Activated CD8-positive, alpha-beta memory T cell treated with anti-CD3 and anti-CD28 coated beads, Interleukin-2, amount 50 U/mL, for 1 hour (primary cell): Measurements from ENCODE around the gene DDI2.

Source experiments
- DNase-seq: peaks from one replicate; pipeline ENCODE4 v3.0.0-alpha.2; 2020; ENCODE audit errors: extremely low read depth

Gene DDI2

GRCh38 chr1:15605398-15606383, 11.6 kb upstream of the DDI2 start:
- no peak for DNase-seq

- DNase-seq = no peak
Measured at GRCh38 chr1:15609631-15610030, 7.6 kb upstream of the DDI2 start.

GRCh38 chr1:15610167-15610566, 7.1 kb upstream of the DDI2 start:
- no peak for DNase-seq

GRCh38 chr1:15616373-15617172, 685 bp upstream of the DDI2 start:
- no peak for DNase-seq

GRCh38 chr1:15618077-15618654, 908 bp downstream of the DDI2 start:
- no peak for DNase-seq

- no peak for DNase-seq
Measured at GRCh38 chr1:15618655-15619525, 1.6 kb downstream of the DDI2 start.

- DNase-seq = no peak
Measured at GRCh38 chr1:15620155-15620545, 2.9 kb downstream of the DDI2 start.

GRCh38 chr1:15620902-15621682, 3.8 kb downstream of the DDI2 start:
- DNase-seq = no peak

GRCh38 chr1:15621975-15622374, 4.7 kb downstream of the DDI2 start:
- no peak for DNase-seq

GRCh38 chr1:15622712-15623373, 5.6 kb downstream of the DDI2 start:
- DNase-seq = no peak

- DNase-seq = no peak
Measured at GRCh38 chr1:15623435-15623834, 6.2 kb downstream of the DDI2 start.

- no peak for DNase-seq
Measured at GRCh38 chr1:15624133-15624714, 7.0 kb downstream of the DDI2 start.

- no peak for DNase-seq
Measured at GRCh38 chr1:15625056-15625917, 8.0 kb downstream of the DDI2 start.

GRCh38 chr1:15626269-15626950, 9.2 kb downstream of the DDI2 start:
- no peak for DNase-seq

- DNase-seq = no peak
Measured at GRCh38 chr1:15627343-15627988, 10.2 kb downstream of the DDI2 start.

GRCh38 chr1:15628003-15628402, 10.7 kb downstream of the DDI2 start:
- DNase-seq = no peak

GRCh38 chr1:15633756-15634420, 16.6 kb downstream of the DDI2 start:
- no peak for DNase-seq
